ENCODE data around the gene ANKRD55.
"Not testable (repeated sequence)": the region's sequence is repeated elsewhere in the genome, so short reads cannot be mapped to it uniquely, and the experiment has no call there.

Gene ANKRD55

GRCh38 chr5:56253126-56253525, 20.0 kb upstream of the ANKRD55 start:
- DNase-seq: no peak

DNA sequence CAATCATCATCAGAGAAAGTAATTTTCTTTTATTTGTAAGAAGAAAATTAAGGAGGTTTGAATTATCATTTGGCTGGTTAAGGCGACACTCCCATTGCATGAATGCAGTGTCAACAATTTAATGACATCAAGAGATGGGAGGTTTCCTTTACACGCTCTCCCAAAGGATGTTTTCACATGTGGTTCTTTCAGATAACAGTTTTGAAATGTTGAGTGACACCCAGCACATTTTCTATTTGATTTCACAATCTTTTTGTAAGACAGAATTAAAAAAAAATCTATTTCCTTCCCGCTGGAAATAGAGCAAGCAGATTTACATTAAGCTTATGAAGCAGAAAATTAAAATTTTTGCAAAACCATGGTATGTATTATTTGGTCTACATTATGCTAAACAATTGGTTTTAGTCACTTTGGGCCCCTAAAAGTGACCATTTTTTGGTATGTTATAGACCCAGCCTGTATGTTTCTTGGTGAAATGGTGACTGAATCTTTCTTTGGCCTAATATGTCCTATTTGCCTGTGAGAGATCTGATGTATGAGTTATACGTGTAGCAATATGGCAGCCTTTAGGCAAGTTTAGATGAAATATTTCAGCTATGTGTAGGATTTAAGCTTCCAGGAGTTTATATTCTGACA, 18.9 kb upstream of the ANKRD55 start:
- no peak for DNase-seq

DNA sequence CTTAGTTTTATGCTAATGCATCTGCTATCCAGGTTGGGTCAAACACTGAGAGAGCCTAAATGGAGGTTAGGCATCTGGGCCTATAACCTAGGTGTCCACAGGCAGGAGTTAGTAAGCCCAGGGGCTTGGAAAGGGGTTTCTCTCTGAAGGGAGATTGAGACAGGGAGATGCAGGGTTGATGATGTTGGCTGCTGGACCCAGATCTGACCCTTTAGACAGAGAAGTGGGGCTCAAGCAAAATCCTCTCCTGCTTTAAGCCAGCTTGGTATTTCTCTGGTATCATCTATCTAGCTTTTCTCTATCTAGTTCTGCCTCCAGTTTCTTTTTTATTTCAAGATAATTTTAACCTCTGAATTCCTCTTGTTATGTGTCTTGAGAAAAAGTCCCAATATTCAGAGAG, 18.3 kb upstream of the ANKRD55 start:
- DNase-seq: no peak

GRCh38 chr5:56250011-56250410, 16.9 kb upstream of the ANKRD55 start:
- no peak for DNase-seq

- not testable (repeated sequence) for DNase-seq
These were observed 16.0 kb upstream of the ANKRD55 start for GRCh38 chr5:56249085-56249484.

DNA sequence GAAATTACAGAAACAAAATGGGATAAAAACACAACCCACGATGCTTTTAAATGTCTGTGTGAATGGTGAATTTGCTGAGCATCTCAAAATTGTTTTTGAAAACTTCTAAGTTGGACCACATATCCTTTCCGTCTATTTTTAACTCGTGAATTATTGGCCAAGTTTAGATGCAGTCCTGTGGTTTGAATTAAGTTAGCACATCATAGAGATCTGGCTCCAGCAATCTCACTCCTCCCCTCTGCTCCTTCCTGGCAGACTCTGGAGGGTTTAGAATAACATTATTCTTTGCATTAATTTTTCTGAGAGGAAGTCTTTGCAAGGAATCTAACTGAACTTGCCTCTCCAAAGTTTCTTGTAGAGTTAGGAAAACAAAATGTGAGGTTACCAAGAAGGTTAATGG, 14.5 kb upstream of the ANKRD55 start:
- no peak for DNase-seq

- no peak for DNase-seq
These were observed 13.6 kb upstream of the ANKRD55 start for GRCh38 chr5:56246769-56247168.

- no peak for DNase-seq
These were observed 12.4 kb upstream of the ANKRD55 start for GRCh38 chr5:56245481-56245880.

DNA sequence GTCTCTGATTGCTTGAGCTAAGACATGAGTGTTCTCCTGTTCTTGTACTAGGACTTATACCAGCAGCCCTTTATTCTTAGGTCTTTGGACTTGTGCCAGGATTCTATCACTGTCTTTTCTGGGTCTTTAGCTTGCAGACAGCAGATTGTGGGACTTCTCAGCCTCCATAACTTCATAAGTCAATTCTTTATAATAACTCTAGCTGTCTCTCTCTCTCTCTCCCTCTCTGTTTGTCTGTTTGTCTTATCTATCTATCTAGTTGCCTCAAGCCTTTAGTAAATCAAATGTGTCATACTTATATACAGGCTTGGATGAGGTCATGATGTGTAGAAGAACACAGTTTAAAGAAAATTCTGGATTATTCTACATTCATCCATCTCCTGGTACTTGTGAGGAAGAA, 11.5 kb upstream of the ANKRD55 start:
- no peak for DNase-seq

DNA sequence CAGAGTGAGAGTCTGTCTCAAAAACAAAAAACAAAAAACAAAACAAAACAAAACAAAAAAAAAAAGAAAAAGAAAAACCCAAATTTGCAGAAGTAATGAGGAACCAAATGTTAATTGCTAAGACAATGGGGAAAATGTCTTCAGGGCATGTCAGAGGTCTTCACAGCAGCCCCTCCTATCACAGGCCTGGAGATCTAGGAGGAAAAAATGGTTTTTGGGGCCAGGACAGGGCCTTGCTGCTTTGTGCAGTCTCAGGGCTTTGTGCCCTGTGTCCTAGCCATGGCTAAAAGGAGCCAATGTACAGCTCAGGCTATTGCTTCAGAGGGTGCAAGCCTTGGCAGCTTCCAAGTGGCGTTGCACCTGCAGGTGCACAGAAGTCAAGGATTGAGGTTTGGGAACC, 9.1 kb upstream of the ANKRD55 start:
- not testable (repeated sequence) for DNase-seq

- DNase-seq: no peak
These were observed 592 bp downstream of the ANKRD55 start for GRCh38 chr5:56232538-56232937.

GRCh38 chr5:56230576-56230975, 2.6 kb downstream of the ANKRD55 start:
- DNase-seq: no peak

GRCh38 chr5:56229111-56229510, 4.0 kb downstream of the ANKRD55 start:
- no peak for DNase-seq

DNA sequence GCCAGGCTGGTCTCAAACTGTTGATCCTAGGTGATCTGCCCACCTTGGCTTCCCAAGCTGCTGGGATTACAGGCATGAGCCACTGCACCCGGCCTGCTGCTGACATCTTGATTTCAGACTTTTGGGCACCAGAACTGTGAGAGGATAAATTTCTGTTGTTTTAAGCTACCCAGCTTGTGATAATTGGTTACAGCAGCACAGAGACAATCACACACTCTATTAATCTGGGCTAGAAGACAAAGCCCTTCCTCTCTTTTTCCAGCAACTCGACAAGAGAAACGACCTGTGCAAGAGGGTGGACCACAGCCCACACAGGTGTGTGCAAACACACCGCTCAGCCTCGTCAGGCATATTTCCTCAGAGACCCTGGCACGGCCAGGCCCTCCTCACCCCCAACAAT, 4.5 kb downstream of the ANKRD55 start:
- no peak for DNase-seq

DNA sequence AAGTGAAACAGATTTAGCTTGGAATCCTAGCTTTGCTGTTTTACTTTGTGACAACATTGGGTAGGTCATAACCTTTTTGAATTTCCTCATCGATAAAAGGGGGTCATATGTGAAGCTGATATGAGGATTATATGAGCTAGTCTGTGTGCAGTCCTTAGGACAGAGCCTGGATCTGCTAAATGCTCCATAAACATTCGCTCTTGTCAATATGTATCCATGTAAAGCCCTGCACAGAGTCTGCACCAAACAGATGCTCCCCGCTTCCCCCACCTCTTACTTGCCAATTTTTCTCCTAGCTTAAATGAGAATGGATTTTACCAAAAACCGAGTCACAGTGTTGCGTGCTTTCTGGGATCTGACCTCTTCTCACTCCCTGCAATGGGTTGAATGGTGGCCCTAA, 5.4 kb downstream of the ANKRD55 start:
- DNase-seq: no peak

DNA sequence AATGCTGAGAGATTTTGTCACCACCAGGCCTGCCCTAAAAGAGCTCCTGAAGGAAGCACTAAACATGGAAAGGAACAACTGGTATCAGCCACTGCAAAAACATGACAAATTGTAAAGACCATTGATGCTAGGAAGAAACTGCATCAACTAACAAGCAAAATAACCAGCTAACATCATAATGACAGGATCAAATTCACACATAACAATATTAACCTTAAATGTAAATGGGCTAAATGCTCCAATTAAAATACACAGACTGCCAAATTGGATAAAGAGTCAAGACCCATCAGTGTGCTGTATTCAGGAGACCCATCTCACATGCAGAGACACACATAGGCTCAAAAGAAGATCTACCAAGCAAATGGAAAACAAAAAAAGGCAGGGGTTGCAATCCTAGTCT, 9.8 kb downstream of the ANKRD55 start:
- not testable (repeated sequence) for DNase-seq

- not testable (repeated sequence) for DNase-seq
These were observed 11.5 kb downstream of the ANKRD55 start for GRCh38 chr5:56221601-56222000.

- DNase-seq: no peak
These were observed 17.9 kb downstream of the ANKRD55 start for GRCh38 chr5:56215019-56215830.

GRCh38 chr5:56213886-56214535, 19.1 kb downstream of the ANKRD55 start:
- not testable (repeated sequence) for DNase-seq

- no peak for DNase-seq
These were observed 20.8 kb downstream of the ANKRD55 start for GRCh38 chr5:56212130-56212879.

DNA sequence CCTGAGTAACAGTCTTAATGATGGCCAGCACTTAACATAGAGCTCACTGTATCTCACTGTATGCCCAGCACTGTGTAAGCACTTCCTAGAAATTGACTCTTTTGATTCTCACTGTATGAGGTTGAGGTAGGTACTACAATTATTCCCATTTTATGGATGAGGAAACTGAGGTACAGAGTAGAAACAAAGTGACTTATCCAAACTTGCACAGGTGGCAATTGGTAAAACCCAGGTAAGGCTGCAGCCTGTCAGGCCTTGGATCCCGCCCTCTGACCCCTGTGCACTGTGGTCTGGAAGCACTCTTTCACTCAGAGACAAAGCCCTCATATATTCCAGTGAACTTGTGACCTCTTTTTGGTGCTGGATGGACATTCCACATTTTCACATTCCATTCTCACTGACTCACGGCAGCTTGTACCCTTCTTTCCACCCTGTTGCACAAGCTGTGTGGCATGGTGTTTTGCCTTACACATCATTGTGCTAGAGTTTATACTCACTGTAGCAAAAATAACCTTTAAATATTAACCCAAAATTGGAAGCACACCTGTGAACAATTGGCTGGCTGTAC, 21.7 kb downstream of the ANKRD55 start:
- no peak for DNase-seq

GRCh38 chr5:56208681-56209080, 24.4 kb downstream of the ANKRD55 start:
- no peak for DNase-seq

- no peak for DNase-seq
These were observed 25.6 kb downstream of the ANKRD55 start for GRCh38 chr5:56207537-56207936.
